K562 (cell line): ENCODE measurements around the gene BEST4. TPM values are rescaled to one million over a fixed set of nuclear protein-coding genes. Genes with fewer than 3 reads are reported as not detected.

ENCODE experiments used
- CBX5 ChIP-seq: IDR thresholded peaks from 2 replicates; pipeline ENCODE4 v1.6.1; 2014; ENCODE audit warnings: low read depth, borderline replicate concordance
- DMBX1 ChIP-seq: fragments of 250-450 bp; sonication (Bioruptor Pico); IDR thresholded peaks from 2 replicates; pipeline ENCODE4 v1.8.0; 2022; ENCODE audit warnings: inconsistent platforms, mild to moderate bottlenecking, moderate library complexity, borderline replicate concordance
- DPF2 ChIP-seq: fragments of 450-650 bp; IDR thresholded peaks from 2 replicates; pipeline ENCODE4 v1.6.1; 2016
- ELF4 ChIP-seq: fragments of 450-650 bp; formaldehyde crosslinking; IDR thresholded peaks from 2 replicates; pipeline ENCODE4 v1.4.0; 2022; ENCODE audit warnings: missing genetic modification characterization
- EP400 ChIP-seq: fragments of 450-650 bp; IDR thresholded peaks from 2 replicates; pipeline ENCODE4 v1.6.1; 2017; ENCODE audit warnings: antibody characterized with exemption, mild to moderate bottlenecking, moderate library complexity
- EWSR1 ChIP-seq: fragments of 450-650 bp; IDR thresholded peaks from 2 replicates; pipeline ENCODE4 v1.6.1; 2018; ENCODE audit warnings: borderline replicate concordance, mild to moderate bottlenecking, low read depth, moderate library complexity; ENCODE audit not compliant: partially characterized antibody
- ILF3 ChIP-seq: fragments of 450-650 bp; IDR thresholded peaks from 2 replicates; pipeline ENCODE4 v1.6.1; 2018; ENCODE audit warnings: antibody characterized with exemption, mild to moderate bottlenecking, moderate library complexity, borderline replicate concordance
- KLF6 ChIP-seq: fragments of 250-450 bp; sonication (Bioruptor Pico); IDR thresholded peaks from 2 replicates; pipeline ENCODE4 v1.4.0; 2020; ENCODE audit warnings: mild to moderate bottlenecking, moderate library complexity, borderline replicate concordance
- MAFK ChIP-seq: IDR thresholded peaks from 2 replicates; pipeline ENCODE4 v1.6.1; 2011; ENCODE audit warnings: low read length, improper control_type of control experiment
- MBD2 ChIP-seq: sonication (generic); IDR thresholded peaks from 2 replicates; pipeline ENCODE4 v1.6.1; 2016; ENCODE audit warnings: low read depth, borderline replicate concordance
- MED1 ChIP-seq: sonication (generic); formaldehyde crosslinking; IDR thresholded peaks from 2 replicates; pipeline ENCODE4 v1.8.1; 2023; ENCODE audit warnings: missing genetic modification reagents, borderline replicate concordance
- MYC ChIP-seq, 2 experiments: fragments of 250-450 bp in 1 of 2; sonication (Bioruptor Pico) in 1 of 2; IDR thresholded peaks; 2 replicates each; pipeline versions ENCODE4 v1.5.1 to v1.6.1; 2012 to 2021; ENCODE audit warnings: low read depth in 2 of 2, borderline replicate concordance in 1 of 2, improper control_type of control experiment in 1 of 2, low read length in 1 of 2, mild to moderate bottlenecking in 1 of 2, moderate library complexity in 1 of 2
- NFRKB ChIP-seq: fragments of 450-650 bp; IDR thresholded peaks from 2 replicates; pipeline ENCODE4 v1.6.1; 2016; ENCODE audit warnings: low read depth
- POLR3G ChIP-seq: IDR thresholded peaks from 2 replicates; pipeline ENCODE4 v1.6.1; 2011; ENCODE audit not compliant: insufficient read length, insufficient replicate concordance; ENCODE audit errors: extremely low read depth
- POU5F1 ChIP-seq: fragments of 150-350 bp; IDR thresholded peaks from 2 replicates; pipeline ENCODE4 v1.6.1; 2014; ENCODE audit warnings: borderline replicate concordance, low read length, low read depth, mild to moderate bottlenecking; ENCODE audit not compliant: partially characterized antibody
- RBBP5 ChIP-seq: fragments of 200-600 bp; sonication (generic); IDR thresholded peaks from 2 replicates; pipeline ENCODE4 v1.6.1; 2012; ENCODE audit warnings: borderline replicate concordance, mild to moderate bottlenecking, low read length, control low read depth, inconsistent platforms; ENCODE audit not compliant: insufficient read depth, poor library complexity, severe bottlenecking
- SP1 ChIP-seq: sonication (generic); formaldehyde crosslinking; IDR thresholded peaks from 2 replicates; pipeline ENCODE4 v1.8.1; 2022; ENCODE audit warnings: mild to moderate bottlenecking, missing genetic modification reagents
- USF2 ChIP-seq: sonication (generic); formaldehyde crosslinking; IDR thresholded peaks from 2 replicates; pipeline ENCODE4 v1.5.0; 2020; ENCODE audit warnings: missing genetic modification reagents
- ZC3H4 ChIP-seq: sonication (generic); formaldehyde crosslinking; IDR thresholded peaks from 2 replicates; pipeline ENCODE4 v1.9.0; 2021; ENCODE audit warnings: missing genetic modification reagents, borderline replicate concordance
- ZNF134 ChIP-seq: fragments of 250-450 bp; sonication (Bioruptor Pico); conservative IDR thresholded peaks from 2 replicates; pipeline ENCODE4 v1.4.0; 2020
- ZNF282 ChIP-seq: sonication (generic); formaldehyde crosslinking; IDR thresholded peaks from 2 replicates; pipeline ENCODE4 v1.8.1; 2023; ENCODE audit warnings: missing genetic modification reagents
- polyA plus RNA-seq, 8 experiments: library from polyadenylated mRNA; depleted of rRNA in 4 of 8; stranded (reverse) in 5 of 8; unstranded in 3 of 8; fragments of >200 nt; fragmentation: Nextera tagmentation in 2 of 8; fragmentation: Illumina TruSeq in 1 of 8; extraction: Ambion mirVana in 2 of 8; extraction: Trizol in 1 of 8; gene quantifications; 2 replicates each; pipeline versions ENCODE4 v1.2.1 to v1.2.3, GENCODE V29; 2011 to 2014; ENCODE audit warnings: inconsistent platforms in 1 of 8, missing spikeins in 1 of 8
- total RNA-seq, 7 experiments: library from RNA; depleted of rRNA in 6 of 7; stranded (reverse); fragments of >200 nt in 6 of 7; fragmentation: Illumina TruSeq in 2 of 7; extraction: Trizol in 2 of 7; gene quantifications; 2 replicates each; pipeline versions ENCODE4 v1.2.1 to v1.2.3, GENCODE V29; 2011 to 2021; ENCODE audit warnings: low replicate concordance in 1 of 7
- TF ChIP-seq, protein P1 (sequence below): fragments of 450-650 bp; IDR thresholded peaks from 2 replicates; pipeline ENCODE4 v1.7.0; 2016; ENCODE audit warnings: borderline replicate concordance
- TF ChIP-seq, protein P2 (sequence below): sonication (generic); formaldehyde crosslinking; IDR thresholded peaks from 2 replicates; pipeline ENCODE4 v1.8.1; 2023; ENCODE audit warnings: mild to moderate bottlenecking, missing genetic modification reagents

The BEST4 gene
- total and polyA plus RNA-seq, 9 of the 15 experiments (the other 6 are each of a cell fraction or from before 2014, with no cell fraction given), result 0.07 to 0.11 TPM; not detected in 7

- TF ChIP-seq CBX5 (no peak; the same call in 1 of the 2 replicates), NFRKB (no peak), DPF2 (peak; percentile 79), POLR3G (no peak), ILF3 (no peak), DMBX1 (CRISPR knock-in tag) (peak; percentile 57; the same call in 1 of the 2 replicates), ZNF282 (no peak), ZNF134 (CRISPR knock-in tag) (no peak), ZC3H4 (no peak), MAFK (no peak), MYC (IDR thresholded peaks at IDR 0.05; ENCODE audit: low read depth, low read length) (peak; percentile 99), MYC (CRISPR knock-in tag; IDR thresholded peaks at IDR 0.05; ENCODE audit: borderline replicate concordance, low read depth) (peak; percentile 96), MBD2 (no peak; the same call in 1 of the 2 replicates), RBBP5 (peak; percentile 43), POU5F1 (no peak), SP1 (peak; percentile 86; the same call in 1 of the 2 replicates), ELF4 (CRISPR knock-in tag) (0 out of 2 replicates have a peak, but pooled peaks have one; percentile 16), USF2 (no peak), EP400 (peak; percentile 98), EWSR1 (no peak), KLF6 (CRISPR knock-in tag) (peak; percentile 77; the same call in 1 of the 2 replicates), MED1 (CRISPR knock-in tag) (no peak)
- TF ChIP-seq, protein P1, sequence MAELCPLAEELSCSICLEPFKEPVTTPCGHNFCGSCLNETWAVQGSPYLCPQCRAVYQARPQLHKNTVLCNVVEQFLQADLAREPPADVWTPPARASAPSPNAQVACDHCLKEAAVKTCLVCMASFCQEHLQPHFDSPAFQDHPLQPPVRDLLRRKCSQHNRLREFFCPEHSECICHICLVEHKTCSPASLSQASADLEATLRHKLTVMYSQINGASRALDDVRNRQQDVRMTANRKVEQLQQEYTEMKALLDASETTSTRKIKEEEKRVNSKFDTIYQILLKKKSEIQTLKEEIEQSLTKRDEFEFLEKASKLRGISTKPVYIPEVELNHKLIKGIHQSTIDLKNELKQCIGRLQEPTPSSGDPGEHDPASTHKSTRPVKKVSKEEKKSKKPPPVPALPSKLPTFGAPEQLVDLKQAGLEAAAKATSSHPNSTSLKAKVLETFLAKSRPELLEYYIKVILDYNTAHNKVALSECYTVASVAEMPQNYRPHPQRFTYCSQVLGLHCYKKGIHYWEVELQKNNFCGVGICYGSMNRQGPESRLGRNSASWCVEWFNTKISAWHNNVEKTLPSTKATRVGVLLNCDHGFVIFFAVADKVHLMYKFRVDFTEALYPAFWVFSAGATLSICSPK, result no peak
- TF ChIP-seq, protein P2, sequence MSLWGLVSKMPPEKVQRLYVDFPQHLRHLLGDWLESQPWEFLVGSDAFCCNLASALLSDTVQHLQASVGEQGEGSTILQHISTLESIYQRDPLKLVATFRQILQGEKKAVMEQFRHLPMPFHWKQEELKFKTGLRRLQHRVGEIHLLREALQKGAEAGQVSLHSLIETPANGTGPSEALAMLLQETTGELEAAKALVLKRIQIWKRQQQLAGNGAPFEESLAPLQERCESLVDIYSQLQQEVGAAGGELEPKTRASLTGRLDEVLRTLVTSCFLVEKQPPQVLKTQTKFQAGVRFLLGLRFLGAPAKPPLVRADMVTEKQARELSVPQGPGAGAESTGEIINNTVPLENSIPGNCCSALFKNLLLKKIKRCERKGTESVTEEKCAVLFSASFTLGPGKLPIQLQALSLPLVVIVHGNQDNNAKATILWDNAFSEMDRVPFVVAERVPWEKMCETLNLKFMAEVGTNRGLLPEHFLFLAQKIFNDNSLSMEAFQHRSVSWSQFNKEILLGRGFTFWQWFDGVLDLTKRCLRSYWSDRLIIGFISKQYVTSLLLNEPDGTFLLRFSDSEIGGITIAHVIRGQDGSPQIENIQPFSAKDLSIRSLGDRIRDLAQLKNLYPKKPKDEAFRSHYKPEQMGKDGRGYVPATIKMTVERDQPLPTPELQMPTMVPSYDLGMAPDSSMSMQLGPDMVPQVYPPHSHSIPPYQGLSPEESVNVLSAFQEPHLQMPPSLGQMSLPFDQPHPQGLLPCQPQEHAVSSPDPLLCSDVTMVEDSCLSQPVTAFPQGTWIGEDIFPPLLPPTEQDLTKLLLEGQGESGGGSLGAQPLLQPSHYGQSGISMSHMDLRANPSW, result 0 out of 2 replicates have a peak, but pooled peaks have one; percentile 84
These were observed 12.0 kb upstream of the BEST4 start, which contains the start of gene PLK3 (continued) for GRCh38 chr1:44799770-44800584.
